IMR-90 (cell line): ENCODE measurements around the gene MAPRE2. TPM values are rescaled to one million over a fixed set of nuclear protein-coding genes. Genes with fewer than 3 reads are reported as not detected.

Source experiments
- ATAC-seq: fragments of 200-7000 bp; cut with Tn5 transposase; 2 replicates; pipeline ENCODE4 v1.9.1; 2020; ENCODE audit warnings: low read depth, mild to moderate bottlenecking, moderate library complexity
- BruUV-seq: library from RNA; stranded (reverse); fragments of 400-500 nt; replicated peaks from 2 replicates; lab custom pipeline; 2021; lab: Mats Ljungman, UMichigan
- CTCF ChIA-PET: fragments of 300-600 bp; formaldehyde crosslinking; extraction: SDS; loops from one replicate; lab custom pipeline; 2021; ENCODE audit warnings: antibody characterized with exemption; lab: Yijun Ruan, JAX
- POLR2A ChIA-PET: fragments of 300-600 bp; sonication (Branson Sonifier 250); formaldehyde crosslinking; loops from one replicate; lab custom pipeline; 2022; ENCODE audit warnings: antibody characterized with exemption; ENCODE audit not compliant: unreplicated experiment; lab: Charles Lee
- DNase-seq: peaks from one replicate; pipeline ENCODE4 v3.0.0; 2013
- H2AFZ ChIP-seq: replicated peaks from 2 replicates; pipeline ENCODE3; 2013; ENCODE audit warnings: low read length, mild to moderate bottlenecking; ENCODE audit not compliant: poor library complexity
- H2AK5ac ChIP-seq: 2 replicates; pipeline ENCODE4 v1.6.1; 2013; ENCODE audit warnings: low read depth, low read length, inconsistent platforms
- H2AK9ac ChIP-seq: replicated peaks from 2 replicates; pipeline ENCODE3; 2013; ENCODE audit warnings: mild to moderate bottlenecking, low read depth, low read length, moderate library complexity; ENCODE audit not compliant: poor library complexity
- H2BK120ac ChIP-seq: 2 replicates; pipeline ENCODE4 v1.6.1; 2013; ENCODE audit warnings: low read depth, low read length, inconsistent platforms
- H2BK15ac ChIP-seq: 3 replicates; pipeline ENCODE4 v1.6.1; 2013; ENCODE audit warnings: low read depth, low read length, inconsistent platforms
- H2BK20ac ChIP-seq: 2 replicates; pipeline ENCODE4 v1.6.1; 2013; ENCODE audit warnings: low read depth, mild to moderate bottlenecking, inconsistent platforms, low read length, moderate library complexity
- H2BK5ac ChIP-seq: 2 replicates; pipeline ENCODE4 v1.6.1; 2013; ENCODE audit warnings: mild to moderate bottlenecking, low read depth, low read length, inconsistent platforms; ENCODE audit not compliant: poor library complexity, severe bottlenecking
- H3K14ac ChIP-seq: replicated peaks from 2 replicates; pipeline ENCODE4 v1.6.1; 2013; ENCODE audit warnings: low read depth, low read length, inconsistent platforms
- H3K18ac ChIP-seq: 2 replicates; pipeline ENCODE4 v1.6.1; 2013; ENCODE audit warnings: low read depth, low read length, control low read depth
- H3K23ac ChIP-seq: 2 replicates; pipeline ENCODE4 v1.6.1; 2013; ENCODE audit warnings: low read depth, low read length, inconsistent platforms
- H3K27ac ChIP-seq: 2 replicates; pipeline ENCODE4 v1.5.1; 2013; ENCODE audit warnings: mild to moderate bottlenecking, control low read depth, low read length; ENCODE audit not compliant: insufficient read depth
- H3K27me3 ChIP-seq: 2 replicates; pipeline ENCODE4 v1.6.1; 2013; ENCODE audit warnings: low read length; ENCODE audit not compliant: control insufficient read depth, insufficient read depth
- H3K36me3 ChIP-seq: 2 replicates; pipeline ENCODE4 v1.6.1; 2013; ENCODE audit warnings: low read length, mixed read lengths; ENCODE audit not compliant: control insufficient read depth, insufficient read depth
- H3K4ac ChIP-seq: 2 replicates; pipeline ENCODE4 v1.6.1; 2013; ENCODE audit warnings: low read depth, low read length, inconsistent platforms
- H3K4me1 ChIP-seq: 2 replicates; pipeline ENCODE4 v1.6.1; 2013; ENCODE audit warnings: low read length, mixed read lengths; ENCODE audit not compliant: control insufficient read depth, insufficient read depth
- H3K4me2 ChIP-seq: 2 replicates; pipeline ENCODE4 v1.6.1; 2013; ENCODE audit warnings: low read depth, mild to moderate bottlenecking, control low read depth, low read length, moderate library complexity
- H3K4me3 ChIP-seq: 2 replicates; pipeline ENCODE4 v1.5.1; 2013; ENCODE audit warnings: low read depth, mild to moderate bottlenecking, control low read depth, low read length, moderate library complexity; ENCODE audit not compliant: insufficient read depth
- H3K56ac ChIP-seq: 2 replicates; pipeline ENCODE4 v1.6.1; 2013; ENCODE audit warnings: low read length, inconsistent platforms; ENCODE audit not compliant: insufficient read depth; ENCODE audit errors: extremely low read depth
- H3K79me1 ChIP-seq, 2 experiments: 2 replicates each; pipeline ENCODE4 v1.6.1; 2013; ENCODE audit warnings: low read length in 2 of 2, inconsistent platforms in 1 of 2, low read depth in 1 of 2
- H3K9ac ChIP-seq: 2 replicates; pipeline ENCODE4 v1.6.1; 2013; ENCODE audit warnings: low read depth, low read length, control low read depth
- H3K9me1 ChIP-seq: 2 replicates; pipeline ENCODE4 v1.6.1; 2013; ENCODE audit warnings: low read length, inconsistent platforms; ENCODE audit not compliant: insufficient read depth
- H3K9me3 ChIP-seq: 2 replicates; pipeline ENCODE4 v1.6.1; 2013; ENCODE audit warnings: low read length; ENCODE audit not compliant: control insufficient read depth, insufficient read depth
- H4K20me1 ChIP-seq: 2 replicates; pipeline ENCODE4 v1.6.1; 2013; ENCODE audit warnings: low read length, inconsistent platforms; ENCODE audit not compliant: insufficient read depth
- H4K5ac ChIP-seq: 2 replicates; pipeline ENCODE4 v1.6.1; 2013; ENCODE audit warnings: mild to moderate bottlenecking, low read depth, low read length, control low read depth
- H4K8ac ChIP-seq, 2 experiments: 2 replicates each; pipeline ENCODE4 v1.6.1; 2013; ENCODE audit warnings: low read depth in 2 of 2, low read length in 2 of 2, control low read depth in 1 of 2, inconsistent platforms in 1 of 2
- H4K91ac ChIP-seq: 2 replicates; pipeline ENCODE4 v1.6.1; 2013; ENCODE audit warnings: low read depth, low read length, inconsistent platforms; ENCODE audit not compliant: insufficient read depth
- BHLHE40 ChIP-seq: fragments of 150-350 bp; IDR thresholded peaks from 2 replicates; pipeline ENCODE4 v1.6.1; 2016; ENCODE audit warnings: mild to moderate bottlenecking, low read depth, low read length
- CEBPB ChIP-seq: IDR thresholded peaks from 2 replicates; pipeline ENCODE4 v1.6.1; 2012; ENCODE audit warnings: low read depth, low read length, improper control_type of control experiment
- CHD1 ChIP-seq: IDR thresholded peaks from 2 replicates; pipeline ENCODE4 v1.6.1; 2012; ENCODE audit warnings: low read depth, low read length, improper control_type of control experiment
- MAZ ChIP-seq: IDR thresholded peaks from 2 replicates; pipeline ENCODE4 v1.6.1; 2012; ENCODE audit warnings: low read depth, mild to moderate bottlenecking, low read length, improper control_type of control experiment, moderate library complexity, borderline replicate concordance
- NFE2L2 ChIP-seq: fragments of 150-350 bp; IDR thresholded peaks from 2 replicates; pipeline ENCODE4 v1.6.1; 2016; ENCODE audit warnings: low read depth, mild to moderate bottlenecking, low read length
- RCOR1 ChIP-seq: IDR thresholded peaks from 2 replicates; pipeline ENCODE4 v1.6.1; 2012; ENCODE audit warnings: mild to moderate bottlenecking, low read length, improper control_type of control experiment; ENCODE audit not compliant: insufficient replicate concordance
- SMC3 ChIP-seq: fragments of 150-350 bp; IDR thresholded peaks from 2 replicates; pipeline ENCODE4 v1.6.1; 2016; ENCODE audit warnings: low read depth, mild to moderate bottlenecking, antibody characterized with exemption, low read length, moderate library complexity
- USF2 ChIP-seq: fragments of 150-350 bp; IDR thresholded peaks from 2 replicates; pipeline ENCODE4 v1.6.1; 2017; ENCODE audit warnings: mild to moderate bottlenecking, antibody characterized with exemption, low read length, low read depth
- WGBS, 2 experiments: methylation state at CpG; one replicate each; pipeline versions ENCODE4 v1.1.5 to v1.1.7; 2013; ENCODE audit warnings: missing lambda C conversion rate in 2 of 2; ENCODE audit not compliant: insufficient read length in 1 of 2; ENCODE audit errors: extremely low coverage in 2 of 2; 5-methylcytosine and 5-hydroxymethylcytosine counted together
- dilution Hi-C: fragments of 300-500 bp; cut with HindIII; formaldehyde crosslinking; loops from one replicate; pipeline ENCODE4 v1.14.3; 2018; ENCODE audit warnings: low sequenced_read_pairs; ENCODE audit not compliant: unreplicated experiment
- in situ Hi-C: fragments of 300-500 bp; cut with MboI; formaldehyde crosslinking; loops from 3 replicates; pipeline ENCODE4 v1.14.3; 2019; ENCODE audit warnings: low sequenced_read_pairs, inconsistent platforms, mixed read lengths
- intact Hi-C: fragments of 100-400 bp; cut with micrococcal nuclease; formaldehyde crosslinking; loops from 2 replicates; pipeline ENCODE4 v1.10.0; 2022
- polyA plus RNA-seq, 3 experiments: library from polyadenylated mRNA; depleted of rRNA; stranded (reverse); fragments of >200 nt; gene quantifications; 2 replicates each; pipeline ENCODE4 v1.2.3, GENCODE V29; 2012; ENCODE audit warnings: low replicate concordance in 1 of 3
- total RNA-seq: library from RNA; depleted of rRNA; stranded (reverse); fragments of >200 nt; gene quantifications from 2 replicates; pipeline ENCODE4 v1.2.3, GENCODE V29; 2012

MAPRE2 gene
- total and polyA plus RNA-seq, 2 of the 4 experiments (the other 2 are of a cell fraction): 19.6 to 23.8 TPM

GRCh38 chr18:35029770-35030169 is 11.4 kb upstream of the MAPRE2 start:
- CTCF ChIA-PET: interaction anchor here (0.7 to 1.2 kb wide), 4 partner anchors 8 to 44 kb away, joined by 3 read pairs; partner anchors contain the start of gene MAPRE2
- intact Hi-C loops: loop anchor here (5.0 kb wide), 1 partner anchor 113 kb away; no protein-coding TSS in a partner anchor
- no peak overlapping the region for H4K5ac ChIP-seq

More at GRCh38 chr18:35029770-35030169, 11.4 kb upstream of the MAPRE2 start:
- Histone ChIP-seq H4K8ac (peak overlapping the region; percentile 50 to 87; a peak in 3 of 4 replicates), H2AFZ (no peak overlapping the region), H3K23ac (no peak overlapping the region), H3K4me2 (peak overlapping the region; percentile 11; the same call in 1 of the 2 replicates), H2BK120ac (peak overlapping the region; percentile 89), H3K9me3 (no peaks in the 10 kb centered on the region), H2BK15ac (no peak overlapping the region), H3K27ac (no peak overlapping the region), H3K4ac (peak overlapping the region; percentile 65; the same call in 1 of the 2 replicates), H3K18ac (peak overlapping the region; percentile 66; the same call in 1 of the 2 replicates), H3K56ac (peak overlapping the region; percentile 54; the same call in 1 of the 2 replicates), H4K20me1 (no peaks in the 10 kb centered on the region), H4K91ac (peak overlapping the region; percentile 39; the same call in 1 of the 2 replicates), H3K36me3 (no peaks in the 10 kb centered on the region), H2BK5ac (peak overlapping the region; percentile 16), H3K79me1 (0 out of 4 replicates have a peak, but pooled peaks cover 0 to 3% of the 10 kb centered on the region in 2 experiments), H2AK9ac (no peak overlapping the region), H3K9me1 (no peaks in the 10 kb centered on the region), H3K14ac (0 out of 2 replicates have a peak overlapping the region, but pooled peaks have one; percentile 54), H2BK20ac (peak overlapping the region; percentile 73; the same call in 1 of the 2 replicates), H2AK5ac (no peak overlapping the region), H3K27me3 (no peaks in the 10 kb centered on the region), H3K9ac (no peak overlapping the region), H3K4me1 (peaks cover 10% of the 10 kb centered on the region), H3K4me3 (no peak overlapping the region)
- DNase-seq (no peak), ATAC-seq (no peak)
- POLR2A ChIA-PET: interaction anchor here (1.2 kb wide), 1 partner anchor 12 kb away, joined by 3 read pairs; the partner anchor contains the start of gene MAPRE2
- dilution Hi-C loops: no loop called here
- no TSS peak for BruUV-seq
- TF ChIP-seq USF2: no peak
- no peak for TF ChIP-seq MAZ
- no peak for TF ChIP-seq RCOR1
- no peak for TF ChIP-seq SMC3
- no peak for TF ChIP-seq CHD1
- TF ChIP-seq NFE2L2: no peak
- no peak for TF ChIP-seq BHLHE40
- TF ChIP-seq CEBPB: no peak
- WGBS, 2 experiments: no CpG with 5 or more reads among the region's 3 CpGs
- in situ Hi-C loops: no loop called here
